Motor neuron (in vitro differentiated cells): ENCODE results near the gene GCAT. TPM values are rescaled to one million over a fixed set of nuclear protein-coding genes. Genes with fewer than 3 reads are reported as not detected.

Source experiments
- total RNA-seq, 8 experiments: library from RNA; unstranded; fragments of 300-600 nt; gene quantifications; 2 replicates each; pipeline versions ENCODE4 v1.2.3 to v1.2.4, GENCODE V29; 2022

GCAT gene
- total RNA-seq, 8 experiments from 2014 or later: 10.6 to 41.6 (median 14.6) TPM

Other genes starting within 250 kb of the GCAT start
- gene CDC42EP1, start 247.5 kb upstream of the GCAT start, total RNA-seq: 10 to 100 TPM in 3 of 8 experiments, 1 to 10 TPM in 5; 3.5 to 38.6 (median 8.7) TPM
- gene LGALS2, start 227.8 kb upstream of the GCAT start, total RNA-seq: under 1 TPM in 2 of 8 experiments, not detected in 6; 0.57 to 0.97 TPM
- 10 to 100 TPM; 25.1 to 76.1 (median 34.1) TPM for gene GGA1, start 199.1 kb upstream of the GCAT start, total RNA-seq
- gene SH3BP1, start 168.3 kb upstream of the GCAT start, total RNA-seq: 10 to 100 TPM in 1 of 8 experiments, 1 to 10 TPM in 6, under 1 TPM in 1; 0.87 to 17.3 (median 3.3) TPM
- gene PDXP, start 149.2 kb upstream of the GCAT start, total RNA-seq: 10 to 100 TPM; 11.3 to 62.8 (median 50.0) TPM
- 1,000 to 10,000 TPM in 1 of 8 experiments, 100 to 1,000 TPM in 4, 10 to 100 TPM in 3; 23.1 to 1,188 (median 160) TPM for gene LGALS1, start 132.3 kb upstream of the GCAT start, total RNA-seq
- 10 to 100 TPM; 16.4 to 41.8 (median 26.6) TPM for gene NOL12, start 121.6 kb upstream of the GCAT start, total RNA-seq
- 10 to 100 TPM; 13.8 to 56.2 (median 25.3) TPM for gene TRIOBP, start 110.9 kb upstream of the GCAT start, total RNA-seq
- not detected for gene GALR3, start 15.4 kb downstream of the GCAT start, total RNA-seq
- 10 to 100 TPM; 12.3 to 56.7 (median 30.9) TPM for gene ANKRD54, start 36.4 kb downstream of the GCAT start, total RNA-seq
- 1,000 to 10,000 TPM in 2 of 8 experiments, 100 to 1,000 TPM in 6; 381 to 1,095 (median 566) TPM for gene EIF3L, start 41.5 kb downstream of the GCAT start, total RNA-seq
- 10 to 100 TPM; 14.5 to 42.2 (median 19.7) TPM for gene MICALL1, start 98.4 kb downstream of the GCAT start, total RNA-seq
- 1 to 10 TPM in 5 of 8 experiments, under 1 TPM in 3; 0.63 to 4.3 (median 2.1) TPM for gene C22orf23, start 145.7 kb downstream of the GCAT start, total RNA-seq
- 100 to 1,000 TPM in 4 of 8 experiments, 10 to 100 TPM in 4; 69.1 to 147 (median 106) TPM for gene POLR2F, start 145.8 kb downstream of the GCAT start, total RNA-seq
- gene SOX10, start 176.6 kb downstream of the GCAT start, total RNA-seq: 1 to 10 TPM in 1 of 8 experiments, under 1 TPM in 7; 0.20 to 1.3 (median 0.42) TPM
- 10 to 100 TPM; 15.2 to 36.7 (median 24.7) TPM for gene PICK1, start 249.5 kb downstream of the GCAT start, total RNA-seq